ENCODE data around the gene ITGB1.
"Not testable (repeated sequence)": the region's sequence is repeated elsewhere in the genome, so short reads cannot be mapped to it uniquely, and the experiment has no call there.

Gene ITGB1

DNA sequence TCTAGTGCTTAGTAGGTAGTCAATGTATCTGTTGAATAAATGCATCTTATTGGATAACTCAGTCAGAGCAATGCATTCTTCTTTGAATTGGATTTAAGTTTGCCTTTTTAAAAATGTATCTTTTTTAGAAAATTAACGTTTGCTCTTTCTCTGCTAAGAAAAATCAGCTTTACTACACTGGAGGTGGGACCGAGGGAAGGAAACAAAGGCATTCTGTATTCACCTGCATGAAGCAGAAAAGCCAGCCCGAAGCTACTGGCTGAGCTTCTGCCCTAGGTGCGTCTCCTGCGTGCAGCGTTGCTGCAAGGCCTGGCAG, 22.2 kb upstream of the ITGB1 start:
- no peak for DNase-seq

DNA sequence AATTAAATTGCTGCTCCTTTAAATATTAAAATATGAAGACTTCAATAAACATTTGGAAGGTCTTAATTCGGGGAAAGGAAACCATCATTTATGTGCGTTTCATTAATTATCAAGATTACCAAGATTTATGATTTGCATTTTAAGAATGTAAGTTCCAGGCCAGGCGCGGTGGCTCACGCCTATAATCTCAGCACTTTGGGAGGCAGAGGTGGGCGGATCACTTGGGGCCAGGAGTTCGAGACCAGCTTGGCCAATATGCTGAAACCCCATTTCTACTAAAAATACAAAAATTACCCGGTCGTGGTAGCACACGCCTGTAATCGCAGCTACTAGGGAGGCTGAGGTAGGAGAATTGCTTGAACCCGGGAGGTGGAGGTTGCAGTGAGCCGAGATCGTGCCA, 21.7 kb upstream of the ITGB1 start:
- not testable (repeated sequence) for DNase-seq

DNA sequence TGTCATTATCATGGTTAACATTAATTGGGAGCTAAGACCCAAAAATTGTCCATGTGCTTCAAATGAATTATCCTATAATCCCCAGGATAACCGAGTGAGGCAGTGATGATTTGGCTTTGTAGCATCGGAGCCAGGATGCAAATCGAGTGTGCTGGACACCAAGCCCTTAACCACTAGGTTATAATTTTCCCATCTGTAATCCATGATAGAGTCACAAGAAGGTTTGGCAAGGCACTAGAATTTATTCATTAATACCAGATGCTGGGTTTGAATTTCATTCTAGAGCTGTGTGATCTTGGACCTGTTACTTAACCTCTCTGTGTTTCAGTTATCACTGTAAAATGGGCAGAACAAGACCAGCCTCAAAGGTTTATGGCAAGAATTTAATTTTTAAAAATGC, 21.0 kb upstream of the ITGB1 start:
- no peak for DNase-seq

DNA sequence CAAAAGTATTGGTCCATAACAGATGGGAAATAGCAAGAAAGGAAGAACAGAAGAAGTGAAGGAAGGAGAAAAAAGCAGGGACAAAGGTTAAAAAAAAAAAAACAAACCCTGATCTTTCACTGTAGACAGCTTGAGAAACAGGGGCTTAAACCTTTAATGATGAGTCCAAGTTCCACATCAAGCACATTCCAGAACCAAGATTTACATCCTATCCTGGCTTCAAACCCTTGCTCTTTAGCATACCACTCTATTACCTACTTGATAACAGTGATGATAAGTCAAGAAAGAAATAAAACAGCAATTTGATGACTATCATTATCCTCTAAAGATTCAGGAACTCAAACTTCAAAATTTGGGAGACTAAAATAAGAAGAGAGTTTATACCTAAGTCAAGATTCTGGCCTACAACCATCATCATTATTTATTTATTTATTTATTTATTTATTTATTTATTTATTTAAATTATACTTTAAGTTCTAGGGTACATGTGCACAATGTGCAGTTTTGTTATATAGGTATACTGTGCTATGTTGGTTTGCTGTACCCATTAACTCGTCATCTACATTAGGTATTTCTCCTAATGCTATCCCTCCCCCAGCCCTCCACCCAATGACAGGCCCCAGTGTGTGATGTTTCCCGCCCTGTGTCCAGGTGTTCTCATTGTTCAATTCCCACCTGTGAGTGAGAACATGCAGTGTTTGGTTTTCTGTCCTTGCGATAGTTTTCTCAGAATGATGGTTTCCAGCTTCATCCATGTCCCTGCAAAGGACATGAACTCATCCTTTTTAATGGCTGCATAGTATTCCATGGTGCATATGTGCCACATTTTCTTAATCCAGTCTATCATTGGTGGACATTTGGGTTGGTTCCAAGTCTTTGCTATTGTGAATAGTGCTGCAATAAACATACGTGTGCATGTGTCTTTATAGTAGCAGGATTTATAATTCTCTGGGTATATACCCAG, 20.1 kb upstream of the ITGB1 start:
- DNase-seq, result not testable (repeated sequence)

DNA sequence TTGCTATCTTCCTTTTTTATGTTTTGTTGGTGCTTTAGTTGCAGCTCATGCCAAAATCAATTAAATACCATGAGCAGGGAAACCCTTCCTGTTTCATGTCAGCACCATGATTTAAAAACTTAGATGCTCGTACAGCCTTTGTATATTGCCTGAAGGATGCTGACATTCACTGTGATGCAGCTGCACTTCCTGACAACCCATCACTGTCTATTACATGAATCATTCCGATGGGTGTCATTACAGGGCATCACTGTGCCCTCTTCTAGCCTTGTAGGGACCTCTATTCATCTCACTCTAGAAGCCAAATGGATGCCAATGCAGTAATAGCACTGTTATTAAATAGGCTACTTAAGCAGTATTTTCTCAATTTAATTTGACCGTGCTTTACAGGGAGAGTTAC, 18.3 kb upstream of the ITGB1 start:
- no peak for DNase-seq

DNA sequence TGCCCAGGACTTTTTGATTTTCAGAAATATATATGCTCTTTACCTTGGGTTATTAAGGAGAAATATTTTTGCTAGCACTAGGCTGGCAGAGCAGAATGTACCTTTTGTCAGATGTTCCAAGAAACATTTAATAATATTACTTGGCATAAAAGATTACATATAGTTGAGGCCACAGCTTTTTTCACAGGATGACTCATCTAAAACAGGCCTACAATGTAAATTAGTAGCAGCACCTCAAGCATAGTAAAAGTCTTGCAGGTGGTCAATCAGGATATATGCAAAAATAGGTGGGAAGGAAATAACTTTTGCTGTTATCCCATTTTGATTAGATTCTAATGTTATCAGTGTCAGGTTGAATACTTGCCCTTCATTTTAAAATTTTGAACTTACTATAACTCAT, 14.9 kb upstream of the ITGB1 start:
- DNase-seq, result peak; percentile 52

DNA sequence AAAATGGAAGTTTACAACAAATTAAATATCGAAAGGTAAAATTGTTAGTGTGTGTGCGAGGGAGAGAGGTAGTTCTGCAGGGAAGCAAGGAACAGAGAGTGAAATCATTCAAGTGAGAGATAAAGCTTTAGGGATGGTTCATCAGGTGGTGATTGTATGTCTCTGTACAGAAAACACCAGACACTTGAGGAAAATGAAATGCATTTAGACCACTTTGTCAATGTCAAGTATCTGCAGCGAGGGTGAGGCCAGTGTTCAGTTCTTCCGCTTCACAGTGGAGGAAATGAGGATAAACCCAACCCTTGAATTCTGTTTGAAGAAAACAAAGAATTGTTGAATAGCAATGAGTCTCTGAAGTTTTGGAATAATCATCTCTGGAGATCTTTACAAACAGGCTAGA, 14.4 kb upstream of the ITGB1 start:
- no peak for DNase-seq

DNA sequence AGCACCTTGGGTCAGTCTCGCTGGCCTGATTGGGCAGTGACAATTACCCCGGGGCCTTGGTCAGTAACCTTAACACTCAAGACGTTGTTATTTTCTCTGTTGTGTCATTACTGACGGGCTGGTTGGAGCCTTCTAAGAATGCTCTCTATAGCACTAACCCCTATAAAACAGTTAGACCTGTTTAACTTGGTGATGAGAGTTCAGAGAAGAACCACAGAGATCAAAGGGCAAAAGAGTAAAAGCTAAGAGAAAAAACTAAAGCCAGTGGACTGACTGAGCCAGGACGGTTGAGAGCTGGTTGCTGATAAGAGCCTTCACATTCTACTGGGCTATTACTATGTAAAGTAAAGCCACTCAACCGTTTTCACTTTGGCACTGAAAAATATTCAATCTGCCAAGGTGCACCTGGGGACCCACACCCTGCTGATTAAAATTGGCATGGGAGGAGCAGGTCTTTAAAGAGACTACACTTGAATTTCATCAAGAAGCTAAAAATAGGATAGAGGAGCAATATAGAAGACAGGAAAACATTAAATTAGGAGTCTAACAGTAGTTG, 13.6 kb upstream of the ITGB1 start:
- DNase-seq, result peak; percentile 94

DNA sequence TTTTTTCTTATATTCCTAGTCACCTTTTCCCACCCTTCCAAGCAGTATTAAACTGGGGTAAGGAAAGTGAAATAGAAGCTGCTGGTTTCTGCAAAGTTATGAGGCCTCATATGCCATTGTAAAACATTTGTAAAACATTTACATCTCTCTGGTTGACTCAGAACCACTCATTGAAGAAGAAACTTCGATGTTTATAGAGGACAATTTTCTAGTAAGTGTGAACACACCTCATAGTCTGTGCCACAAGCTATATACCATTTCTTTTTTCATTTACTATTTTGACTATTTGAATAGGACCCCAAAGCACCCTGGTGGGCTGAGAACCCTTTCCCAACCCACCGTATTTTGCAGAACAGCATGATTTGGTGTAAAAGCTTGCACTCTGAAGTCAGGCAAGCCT, 12.9 kb upstream of the ITGB1 start:
- DNase-seq, result no peak

DNA sequence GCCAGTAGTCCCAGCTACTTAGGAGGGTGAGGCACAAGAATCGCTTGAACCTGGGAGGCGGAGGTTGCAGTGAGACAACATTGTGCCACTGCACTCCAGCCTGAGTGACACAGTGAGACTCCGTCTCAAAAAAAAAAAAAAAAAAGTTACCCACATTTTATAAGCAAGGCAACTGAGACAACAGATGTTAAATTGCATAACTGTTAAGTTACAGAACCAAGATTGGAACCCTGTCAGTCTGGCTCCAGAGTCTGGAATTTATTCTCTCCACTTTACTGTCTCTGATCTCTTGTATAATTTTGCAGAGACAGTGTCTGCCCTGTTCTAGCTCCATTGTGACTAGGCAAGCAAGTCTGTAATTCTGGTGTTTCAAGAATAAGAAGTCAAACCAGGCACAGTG, 6.2 kb upstream of the ITGB1 start:
- DNase-seq, result no peak

DNA sequence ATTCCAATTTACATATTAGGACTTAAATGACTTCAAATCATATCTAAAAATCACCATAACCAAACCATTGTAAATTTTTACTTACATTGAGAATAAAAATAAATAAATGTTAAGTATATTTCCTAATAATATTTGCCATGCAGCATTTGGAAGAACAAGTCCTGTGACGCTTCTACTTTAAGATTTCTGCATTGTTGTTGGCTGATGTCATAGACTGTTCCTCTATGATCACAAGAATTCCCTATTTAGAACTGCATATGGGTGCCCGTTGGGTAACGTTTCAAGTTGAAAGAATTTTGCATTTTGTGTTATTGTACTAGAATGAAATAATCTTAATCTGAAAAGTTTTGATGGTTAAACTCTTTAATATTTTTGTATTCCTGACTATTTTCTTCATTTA, 5.1 kb upstream of the ITGB1 start:
- no peak for DNase-seq

DNA sequence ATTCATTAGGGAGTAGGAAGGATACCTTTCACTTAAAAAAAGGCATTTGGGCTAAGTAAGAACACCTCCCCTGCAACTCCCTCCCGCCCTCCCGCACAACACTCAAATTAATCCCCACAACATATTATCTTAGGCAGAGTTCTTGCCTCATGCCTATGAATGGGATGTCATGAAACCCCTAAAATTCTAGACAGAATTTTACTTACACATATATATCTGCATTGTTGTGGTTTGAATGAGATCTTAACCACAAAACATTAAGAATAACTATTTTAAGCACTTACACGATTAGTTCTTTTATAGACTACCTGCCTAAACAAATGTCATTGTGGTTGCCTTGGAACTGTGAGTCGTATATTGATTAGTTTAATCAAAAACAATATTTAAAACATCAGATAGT, 4.5 kb upstream of the ITGB1 start:
- no peak for DNase-seq

DNA sequence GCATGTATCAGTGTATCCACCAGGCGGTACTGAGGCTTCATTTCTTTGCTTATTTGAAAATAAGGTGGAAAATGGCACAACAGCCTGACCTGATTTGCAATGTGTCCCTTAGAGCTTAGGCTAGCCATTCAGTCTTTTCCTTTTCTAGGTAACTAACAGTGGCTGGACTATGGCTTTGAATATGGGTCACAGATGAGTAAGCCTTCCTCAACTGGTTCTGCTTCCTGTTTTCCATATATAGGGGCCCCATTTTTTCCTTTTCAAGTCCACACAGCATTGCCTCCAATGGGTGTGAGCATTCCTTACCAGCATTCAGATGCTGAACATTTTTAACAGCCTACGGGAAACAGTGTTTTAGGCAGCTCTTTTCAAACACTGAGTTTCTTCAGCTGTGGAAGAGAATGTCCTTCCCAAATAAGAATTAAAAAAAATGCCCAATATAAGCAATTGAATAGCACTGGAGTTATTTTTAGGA, 3.9 kb upstream of the ITGB1 start:
- DNase-seq, result peak; percentile 51

DNA sequence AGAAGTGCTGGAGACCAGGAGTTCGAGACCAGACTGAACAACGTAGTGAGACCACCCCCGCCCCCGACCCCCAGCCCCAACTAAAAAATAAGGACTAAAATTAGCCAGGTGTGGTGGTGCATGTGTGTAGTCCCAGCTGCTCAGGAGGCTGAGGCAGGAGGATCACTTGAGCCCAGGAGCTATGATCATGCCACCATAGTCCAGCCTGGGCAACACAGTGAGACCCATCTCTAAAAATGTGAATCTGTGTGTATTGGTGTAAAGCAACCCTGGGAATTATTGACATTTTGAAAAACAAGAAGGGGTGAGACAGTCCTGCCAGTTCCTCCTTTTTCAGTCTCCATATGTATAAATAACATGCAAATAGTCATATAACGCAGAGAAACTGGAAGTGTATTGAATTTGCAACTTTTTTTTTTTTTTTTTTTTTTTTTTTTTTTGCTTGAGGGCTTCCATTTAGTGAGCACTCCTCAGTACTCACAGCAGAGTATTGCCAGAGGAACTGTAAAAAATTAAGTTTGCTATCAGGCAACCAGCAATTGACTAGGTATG, 3.4 kb upstream of the ITGB1 start:
- DNase-seq, result no peak

DNA sequence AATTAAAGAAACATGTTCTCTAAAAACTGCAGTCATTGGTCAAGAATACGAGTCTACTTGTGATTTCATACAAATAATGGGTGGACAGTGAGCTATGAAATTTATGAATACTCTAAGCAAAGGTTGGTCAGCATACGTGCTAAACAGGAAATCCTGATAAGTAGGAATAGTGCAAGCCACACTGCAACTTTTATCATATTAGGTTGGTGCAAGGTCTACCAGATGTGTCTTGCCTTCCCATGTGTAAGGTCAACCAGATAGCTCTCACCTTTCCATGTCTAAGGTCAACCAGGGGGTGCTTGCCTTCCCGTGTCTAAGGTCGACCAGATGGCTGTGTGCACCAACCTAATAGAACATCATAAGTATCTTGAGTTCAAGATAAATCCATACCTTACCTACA, 2.0 kb upstream of the ITGB1 start:
- DNase-seq, result no peak

DNA sequence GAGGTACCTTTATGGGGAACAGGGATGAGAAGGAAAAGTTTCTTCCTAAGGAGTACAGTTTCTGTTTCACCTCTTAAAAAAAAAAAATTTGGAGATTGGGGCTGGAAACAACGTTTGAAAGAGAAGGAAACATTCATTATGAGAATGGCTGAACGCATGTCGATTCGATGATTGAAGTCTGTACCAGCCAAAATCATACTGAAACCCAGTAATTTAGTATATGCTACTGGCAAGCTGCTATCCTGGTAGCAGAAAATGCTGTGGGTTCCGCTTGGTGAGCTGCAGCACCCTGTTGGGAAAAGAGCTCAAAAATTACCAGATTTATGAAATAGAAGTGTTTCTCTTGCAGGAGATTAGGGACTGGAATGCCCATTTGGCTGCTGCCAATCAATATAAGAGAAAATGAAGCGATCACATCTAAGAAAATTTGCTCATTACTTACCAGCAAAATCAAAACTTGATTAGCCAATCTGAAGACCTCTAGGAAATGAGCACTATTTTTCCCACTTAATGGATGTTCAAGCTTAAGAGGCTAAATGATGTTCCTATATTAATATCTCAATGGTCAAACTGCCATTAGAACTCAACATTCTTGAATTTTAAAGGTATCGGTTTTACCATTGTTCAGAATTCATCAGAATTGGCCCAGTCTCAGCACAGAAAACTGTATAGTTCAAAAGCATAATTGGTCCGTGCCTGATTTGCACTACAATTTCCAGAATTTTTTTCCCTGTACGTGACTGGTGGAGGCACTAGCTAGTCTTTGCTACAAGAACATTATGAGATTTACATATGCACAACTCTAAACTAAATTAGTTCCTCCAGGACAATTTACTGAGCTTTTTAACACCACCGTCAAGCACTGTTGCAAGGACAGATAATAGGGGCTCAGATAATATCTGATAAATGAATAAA, 1.2 kb upstream of the ITGB1 start:
- DNase-seq, result no peak

DNA sequence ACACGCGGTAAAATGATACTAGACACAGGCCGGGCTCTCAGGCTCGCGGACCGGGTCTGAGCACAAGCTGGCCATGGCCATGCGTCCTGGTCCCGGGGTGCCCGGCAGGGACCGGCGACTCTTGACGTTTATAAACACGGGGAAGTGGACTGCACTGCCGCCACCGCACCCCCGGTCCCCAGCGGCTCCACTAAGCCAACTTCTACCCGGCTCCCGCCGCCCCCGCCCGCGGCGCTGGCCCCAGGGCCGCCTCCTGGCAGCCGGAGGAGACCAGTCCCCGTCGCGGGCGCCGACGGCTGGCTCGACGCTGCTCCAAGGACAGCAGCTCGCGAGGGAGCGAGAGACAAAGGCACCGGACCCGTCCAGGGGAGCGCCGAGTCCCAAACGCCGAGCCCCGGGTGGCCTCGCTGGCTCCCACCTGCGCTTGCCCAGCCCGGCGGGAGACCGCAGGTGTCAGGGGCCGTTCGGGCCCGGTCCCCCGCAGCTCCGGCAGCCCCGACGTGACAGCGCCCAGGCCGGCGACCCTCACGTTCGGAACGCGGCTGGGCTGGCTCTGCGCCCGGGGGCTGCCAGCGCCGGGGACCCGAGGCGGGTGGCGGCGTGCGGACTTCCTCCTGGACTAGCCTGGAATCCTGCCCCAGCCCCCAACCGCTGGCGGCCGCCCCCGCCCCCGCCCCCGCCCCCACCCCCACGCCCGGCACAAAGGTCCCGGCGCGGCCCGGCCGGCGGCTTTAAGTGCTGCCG, 517 bp downstream of the ITGB1 start:
- peak; percentile 55 for DNase-seq

DNA sequence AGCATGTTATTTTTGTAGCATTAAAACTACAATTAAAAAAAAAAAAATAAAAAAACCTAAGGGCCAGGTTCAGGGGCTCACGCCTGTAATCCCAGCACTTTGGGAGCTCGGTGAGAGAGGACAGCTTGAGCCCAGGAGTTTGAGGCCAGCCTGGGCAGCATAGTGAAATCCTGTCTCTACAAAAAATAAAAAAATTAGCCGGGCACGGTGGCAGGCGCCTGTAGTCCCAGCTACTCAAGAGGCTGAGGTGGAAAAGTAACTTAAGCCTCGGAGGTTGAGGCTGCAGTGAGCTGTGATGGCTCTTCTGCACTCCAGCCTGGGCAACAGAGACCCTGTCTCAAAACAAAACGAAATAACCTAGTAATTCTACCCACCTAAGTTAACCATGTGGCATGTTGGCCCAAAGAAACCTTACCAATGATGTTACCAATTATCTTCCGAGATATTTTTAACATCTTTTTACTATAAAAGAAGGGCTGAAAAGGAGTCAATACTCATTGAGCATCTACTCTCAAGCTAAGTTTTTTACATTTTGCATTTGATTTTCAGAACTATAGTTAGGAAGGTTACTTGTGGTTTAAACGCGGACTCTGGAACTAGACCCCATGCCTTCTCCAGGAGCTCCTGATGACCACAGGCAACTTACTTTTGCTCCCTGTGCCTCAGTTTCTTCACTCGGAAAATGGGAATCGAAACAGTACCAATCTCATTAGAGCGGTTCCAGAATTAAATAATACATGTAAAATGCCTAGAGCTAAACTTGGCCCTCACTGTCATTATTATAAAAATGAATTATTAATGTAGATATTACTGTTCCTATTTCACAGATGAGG, 1.4 kb downstream of the ITGB1 start:
- DNase-seq, result no peak

DNA sequence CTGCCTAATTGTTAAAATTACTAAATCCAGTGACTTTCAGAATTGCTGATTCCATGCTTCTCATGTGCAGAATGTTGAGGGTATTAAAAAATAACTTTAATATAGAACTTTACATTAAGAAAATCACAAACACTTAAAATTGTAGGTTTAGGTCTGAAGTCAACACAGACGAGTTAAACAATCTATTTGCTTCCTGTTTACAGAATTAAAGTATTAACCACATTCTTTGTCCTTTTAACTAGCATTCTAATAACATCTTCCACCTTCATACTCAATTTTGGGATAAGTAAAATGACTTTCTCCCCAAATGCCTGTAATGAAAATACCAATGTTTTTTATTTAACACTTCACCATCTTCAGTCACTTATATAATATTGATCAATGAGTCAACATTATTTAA, 2.2 kb downstream of the ITGB1 start:
- no peak for DNase-seq

DNA sequence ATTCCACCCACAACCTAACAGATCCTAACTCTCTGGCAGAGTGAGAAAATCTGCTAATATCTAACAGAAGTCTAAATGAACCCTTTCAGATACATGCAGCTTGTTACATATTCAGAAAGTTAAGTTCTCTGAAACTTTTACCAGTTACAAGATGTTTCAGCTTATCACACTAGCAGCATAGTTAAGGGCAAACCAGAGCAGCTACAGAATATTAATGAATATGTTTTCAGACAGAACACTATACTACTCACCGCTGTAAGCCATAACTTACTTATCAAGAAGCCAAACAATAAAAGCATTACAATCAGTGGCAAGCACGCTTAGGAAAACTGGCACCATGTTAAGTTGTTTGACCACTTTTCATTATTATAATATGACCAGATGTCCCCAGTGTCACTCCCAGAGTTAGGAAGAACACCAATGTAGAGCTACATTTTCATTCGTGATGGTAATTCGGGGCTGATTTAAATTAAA, 2.7 kb downstream of the ITGB1 start:
- DNase-seq, result peak; percentile 46

DNA sequence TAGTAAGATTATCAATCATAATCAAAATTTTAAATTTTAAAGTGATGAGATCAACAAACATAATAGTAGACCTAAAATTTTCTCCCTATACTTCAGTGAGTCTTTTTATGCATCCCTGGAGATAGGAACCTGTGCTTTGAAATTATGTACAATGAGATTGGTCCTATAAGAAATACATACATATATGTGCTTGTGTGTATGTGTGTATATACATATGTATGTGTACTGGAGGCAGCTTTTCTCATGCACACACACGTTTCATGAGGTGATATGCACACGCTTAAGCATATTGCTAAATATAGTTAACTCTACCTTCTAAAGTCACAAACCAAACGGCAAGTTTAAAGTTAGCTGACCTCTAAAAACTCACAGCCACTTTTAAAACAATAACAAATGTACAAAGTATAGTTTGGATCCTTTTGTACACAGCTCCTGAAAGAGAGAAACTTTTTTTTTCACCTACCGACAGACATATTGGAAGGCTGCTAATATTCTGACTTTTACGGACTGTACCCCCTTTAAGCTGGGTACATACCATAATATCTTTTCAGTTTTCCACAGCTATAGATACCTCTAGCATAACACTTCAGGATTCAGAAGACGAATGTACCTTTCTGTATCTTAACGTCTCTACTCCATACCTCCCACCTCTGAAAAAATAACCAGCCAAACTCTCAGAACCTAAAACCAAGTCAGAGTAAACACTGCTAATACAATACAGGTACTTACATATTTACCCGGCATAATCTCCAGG, 3.3 kb downstream of the ITGB1 start:
- DNase-seq, result no peak

Measured in hematopoietic multipotent progenitor cell treated with erythropoietin and hydrocortisone succinate and interleukin-3 and kit ligand, for 6 days (in vitro differentiated cells).